Measurements from ENCODE around the gene NDE1.
"Not testable (repeated sequence)": the region's sequence is repeated elsewhere in the genome, so short reads cannot be mapped to it uniquely, and the experiment has no call there.

Gene NDE1

DNA sequence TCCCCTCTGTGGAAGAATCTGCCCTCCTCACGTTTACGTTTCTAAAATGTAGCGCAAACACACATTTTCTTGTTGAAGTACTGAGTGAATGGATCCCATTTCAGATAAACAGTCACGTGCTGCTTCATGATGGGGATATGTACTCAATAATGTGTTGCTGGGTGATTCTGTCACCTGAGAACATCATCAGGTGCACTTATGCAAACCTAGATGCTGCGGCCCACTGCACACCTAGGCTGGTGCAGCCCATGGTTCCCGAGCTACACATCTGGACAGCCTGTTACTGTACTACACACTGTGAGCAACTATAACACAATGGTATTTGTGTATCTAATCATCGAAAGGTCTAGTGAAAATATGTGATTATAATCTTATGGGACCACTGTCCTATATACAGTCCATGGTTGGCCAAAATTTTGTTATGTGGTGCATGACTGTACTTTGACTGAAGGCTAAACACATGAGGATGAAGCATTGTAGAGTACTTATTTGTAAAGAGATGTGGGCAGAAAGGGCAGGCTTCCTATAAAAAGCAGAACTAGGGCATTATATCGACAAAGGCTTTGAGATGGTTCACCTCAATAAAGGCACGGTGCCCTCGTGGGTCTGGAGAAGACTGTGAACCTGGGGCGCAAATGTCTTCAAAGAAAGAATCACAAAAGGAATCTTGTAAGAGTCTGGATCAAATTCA, 33.4 kb upstream of the NDE1 start:
- DNase-seq: no peak
- in situ Hi-C loops (cut with HindIII; ENCODE audit: low pct_ligation_motif_present, low pct_unique_long_range_greater_than_20kb, low sequenced_read_pairs): no loop called here

DNA sequence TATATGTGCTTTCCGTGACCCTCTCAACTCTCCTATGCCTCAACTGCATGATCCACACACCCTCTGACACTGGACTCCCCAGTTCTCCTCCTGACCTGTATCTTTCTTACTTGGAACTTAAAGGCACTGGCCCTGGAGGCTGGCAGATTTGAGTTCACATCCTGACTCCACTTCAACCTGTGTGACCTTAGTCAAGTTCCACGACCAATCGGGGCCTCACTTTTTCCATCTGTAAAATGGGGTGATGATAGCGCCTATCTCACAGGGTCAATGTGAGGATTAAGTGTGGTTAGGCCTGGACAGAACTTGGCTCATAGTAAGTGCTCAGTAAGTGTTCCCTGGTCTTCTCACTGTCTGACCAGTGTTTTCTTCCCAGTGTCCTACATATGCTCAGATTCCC, 32.1 kb upstream of the NDE1 start:
- DNase-seq: no peak
- in situ Hi-C loops (cut with HindIII; ENCODE audit: low pct_ligation_motif_present, low pct_unique_long_range_greater_than_20kb, low sequenced_read_pairs): no loop called here

DNA sequence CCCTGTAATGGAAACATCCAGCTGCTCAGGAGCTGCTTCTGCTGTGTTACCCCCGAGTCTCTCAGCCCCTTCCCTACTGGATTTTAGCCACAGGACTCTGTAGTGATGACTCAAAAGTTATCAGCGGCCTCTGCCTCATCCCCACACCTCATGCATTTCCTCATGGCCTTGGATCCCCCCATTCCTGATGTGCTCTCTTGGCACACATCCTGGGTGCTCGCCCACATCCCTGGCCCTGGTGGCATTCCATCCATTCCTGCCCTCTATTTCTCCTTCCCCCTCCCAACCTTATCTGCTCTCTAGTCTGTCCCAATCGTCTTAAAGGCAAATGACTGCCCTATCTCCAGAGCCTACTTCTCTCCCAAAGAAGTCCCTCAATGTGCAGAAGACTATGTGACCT, 31.7 kb upstream of the NDE1 start:
- DNase-seq: peak; percentile 32
- in situ Hi-C loops (cut with HindIII; ENCODE audit: low pct_ligation_motif_present, low pct_unique_long_range_greater_than_20kb, low sequenced_read_pairs): no loop called here

GRCh38 chr16:15620611-15621195, 29.3 kb upstream of the NDE1 start:
- in situ Hi-C loops (cut with HindIII; ENCODE audit: low pct_ligation_motif_present, low pct_unique_long_range_greater_than_20kb, low sequenced_read_pairs): no loop called here
- DNase-seq: no peak

- in situ Hi-C loops (cut with HindIII; ENCODE audit: low pct_ligation_motif_present, low pct_unique_long_range_greater_than_20kb, low sequenced_read_pairs): no loop called here
- no peak for DNase-seq
These were observed 28.6 kb upstream of the NDE1 start for GRCh38 chr16:15621456-15621855.

GRCh38 chr16:15621889-15622288, 28.2 kb upstream of the NDE1 start:
- in situ Hi-C loops (cut with HindIII; ENCODE audit: low pct_ligation_motif_present, low pct_unique_long_range_greater_than_20kb, low sequenced_read_pairs): no loop called here
- DNase-seq: no peak

- in situ Hi-C loops (cut with HindIII; ENCODE audit: low pct_ligation_motif_present, low pct_unique_long_range_greater_than_20kb, low sequenced_read_pairs): no loop called here
- no peak for DNase-seq
These were observed 18.2 kb upstream of the NDE1 start for GRCh38 chr16:15631730-15632409.

GRCh38 chr16:15635926-15636325, 14.1 kb upstream of the NDE1 start:
- in situ Hi-C loops (cut with HindIII; ENCODE audit: low pct_ligation_motif_present, low pct_unique_long_range_greater_than_20kb, low sequenced_read_pairs): no loop called here
- no peak for DNase-seq

DNA sequence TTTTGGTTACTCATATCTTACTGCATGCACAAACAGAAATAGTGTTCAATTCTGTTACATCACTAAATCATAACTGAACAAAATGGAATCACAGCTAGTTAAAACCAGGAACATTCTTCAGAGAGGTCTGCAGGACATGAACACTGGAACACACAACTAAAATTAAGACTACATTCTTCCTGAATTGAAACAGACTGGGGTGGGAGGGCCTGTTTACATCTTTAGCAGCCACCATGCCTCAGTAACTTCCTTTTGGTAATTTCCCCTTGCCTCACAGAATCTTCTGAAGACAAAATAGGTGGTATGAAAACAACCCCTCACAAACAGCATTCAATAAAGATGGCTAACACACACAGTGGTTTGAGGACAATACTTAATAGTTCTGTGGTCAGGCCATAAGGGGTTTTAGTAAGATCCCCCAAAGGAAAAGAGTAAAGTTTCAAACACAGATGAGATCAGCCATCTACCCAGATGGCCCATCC, 13.6 kb upstream of the NDE1 start:
- in situ Hi-C loops (cut with HindIII; ENCODE audit: low pct_ligation_motif_present, low pct_unique_long_range_greater_than_20kb, low sequenced_read_pairs): no loop called here
- DNase-seq: no peak

GRCh38 chr16:15639061-15639568, 10.9 kb upstream of the NDE1 start:
- no peak for DNase-seq
- in situ Hi-C loops (cut with HindIII; ENCODE audit: low pct_ligation_motif_present, low pct_unique_long_range_greater_than_20kb, low sequenced_read_pairs): no loop called here

- no peak for DNase-seq
- in situ Hi-C loops (cut with HindIII; ENCODE audit: low pct_ligation_motif_present, low pct_unique_long_range_greater_than_20kb, low sequenced_read_pairs): no loop called here
These were observed 9.1 kb upstream of the NDE1 start for GRCh38 chr16:15640966-15641365.

- no peak for DNase-seq
- in situ Hi-C loops (cut with HindIII; ENCODE audit: low pct_ligation_motif_present, low pct_unique_long_range_greater_than_20kb, low sequenced_read_pairs): no loop called here
These were observed 8.1 kb upstream of the NDE1 start for GRCh38 chr16:15641753-15642556.

DNA sequence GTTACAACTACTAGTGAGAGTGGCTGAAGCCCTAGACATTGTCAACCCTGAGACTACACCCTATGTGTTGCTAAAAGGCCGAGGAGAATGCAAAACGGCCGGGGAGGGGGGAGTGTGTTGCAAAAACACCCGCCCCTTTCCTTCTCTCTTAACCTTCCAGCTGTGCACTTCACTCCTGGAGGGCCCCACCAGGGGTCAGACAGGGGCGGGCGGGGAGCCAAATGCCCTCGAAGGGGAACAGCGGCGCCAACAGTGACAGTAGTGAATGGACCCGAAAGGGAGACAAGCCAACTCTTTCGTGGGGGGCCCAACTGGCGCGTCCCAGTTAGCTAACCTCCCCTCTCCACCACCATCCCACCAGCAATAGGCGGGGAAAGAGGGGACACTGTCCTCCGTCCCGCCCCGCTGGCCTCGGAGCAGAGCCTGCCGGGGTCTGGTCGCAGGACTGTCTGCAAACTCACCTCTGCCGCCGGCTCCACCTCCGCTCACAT, 7.4 kb upstream of the NDE1 start:
- in situ Hi-C loops (cut with HindIII; ENCODE audit: low pct_ligation_motif_present, low pct_unique_long_range_greater_than_20kb, low sequenced_read_pairs): no loop called here
- DNase-seq: peak; percentile 60

GRCh38 chr16:15643048-15643945, 6.7 kb upstream of the NDE1 start, which contains the start of gene MARF1:
MARF1 (minus strand) TSS chr16:15643154; CDS start chr16:15639233, 3,921 bp downstream.
- in situ Hi-C loops (cut with HindIII; ENCODE audit: low pct_ligation_motif_present, low pct_unique_long_range_greater_than_20kb, low sequenced_read_pairs): no loop called here
- peak; percentile 98 for DNase-seq

DNA sequence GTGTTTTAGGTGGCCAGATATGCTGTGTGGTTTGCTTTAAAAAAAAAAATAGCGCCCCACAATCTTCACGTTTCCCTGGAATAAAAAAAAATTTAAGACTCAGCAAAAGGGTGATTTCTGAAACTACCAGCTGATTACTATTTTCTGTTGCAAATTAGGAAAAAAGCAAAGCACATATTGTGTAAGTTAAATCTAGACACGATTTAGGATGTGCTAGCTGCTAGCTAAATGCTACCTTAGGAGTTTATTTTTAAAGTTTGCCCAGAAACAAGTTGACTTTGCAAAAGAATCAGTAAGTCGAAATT, 6.1 kb upstream of the NDE1 start:
- in situ Hi-C loops (cut with HindIII; ENCODE audit: low pct_ligation_motif_present, low pct_unique_long_range_greater_than_20kb, low sequenced_read_pairs): no loop called here
- no peak for DNase-seq

GRCh38 chr16:15644267-15644961, 5.6 kb upstream of the NDE1 start:
- peak; percentile 17 for DNase-seq
- in situ Hi-C loops (cut with HindIII; ENCODE audit: low pct_ligation_motif_present, low pct_unique_long_range_greater_than_20kb, low sequenced_read_pairs): no loop called here

DNA sequence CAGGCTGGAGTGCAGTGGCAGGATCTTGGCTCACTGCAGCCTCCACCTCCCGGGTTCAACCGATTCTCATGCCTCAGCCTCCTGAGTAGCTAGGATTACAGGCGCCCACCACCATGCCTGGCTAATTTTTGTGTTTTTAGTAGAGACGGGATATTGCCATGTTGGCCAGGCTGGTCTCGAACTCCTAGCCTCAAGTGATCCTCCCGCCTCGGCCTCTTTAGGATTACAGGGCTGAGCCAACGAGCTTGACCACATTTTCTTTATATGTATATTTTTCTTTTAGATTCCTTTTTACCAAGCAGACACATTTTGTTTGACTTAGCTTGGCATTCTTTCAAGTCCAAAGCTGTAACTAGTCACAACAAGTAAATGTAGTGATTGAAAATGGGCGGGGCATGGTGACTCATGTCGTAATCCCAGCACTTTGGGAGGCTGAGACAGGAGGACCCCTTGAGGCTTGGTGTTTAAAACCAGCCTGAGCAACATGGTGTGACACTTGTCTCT, 5.0 kb upstream of the NDE1 start:
- peak; percentile 50 for DNase-seq
- in situ Hi-C loops (cut with HindIII; ENCODE audit: low pct_ligation_motif_present, low pct_unique_long_range_greater_than_20kb, low sequenced_read_pairs): not testable (repeated sequence)

Data from ACHN (cell line).